Measurements from ENCODE around the gene PTPRA. TPM values are rescaled to one million over a fixed set of nuclear protein-coding genes. Genes with fewer than 3 reads are reported as not detected.
"Not testable (repeated sequence)": the region's sequence is repeated elsewhere in the genome, so short reads cannot be mapped to it uniquely, and the experiment has no call there.

Gene PTPRA
- total RNA-seq, 2 donors from 2014 or later = 36.7 to 42.7 TPM

DNA sequence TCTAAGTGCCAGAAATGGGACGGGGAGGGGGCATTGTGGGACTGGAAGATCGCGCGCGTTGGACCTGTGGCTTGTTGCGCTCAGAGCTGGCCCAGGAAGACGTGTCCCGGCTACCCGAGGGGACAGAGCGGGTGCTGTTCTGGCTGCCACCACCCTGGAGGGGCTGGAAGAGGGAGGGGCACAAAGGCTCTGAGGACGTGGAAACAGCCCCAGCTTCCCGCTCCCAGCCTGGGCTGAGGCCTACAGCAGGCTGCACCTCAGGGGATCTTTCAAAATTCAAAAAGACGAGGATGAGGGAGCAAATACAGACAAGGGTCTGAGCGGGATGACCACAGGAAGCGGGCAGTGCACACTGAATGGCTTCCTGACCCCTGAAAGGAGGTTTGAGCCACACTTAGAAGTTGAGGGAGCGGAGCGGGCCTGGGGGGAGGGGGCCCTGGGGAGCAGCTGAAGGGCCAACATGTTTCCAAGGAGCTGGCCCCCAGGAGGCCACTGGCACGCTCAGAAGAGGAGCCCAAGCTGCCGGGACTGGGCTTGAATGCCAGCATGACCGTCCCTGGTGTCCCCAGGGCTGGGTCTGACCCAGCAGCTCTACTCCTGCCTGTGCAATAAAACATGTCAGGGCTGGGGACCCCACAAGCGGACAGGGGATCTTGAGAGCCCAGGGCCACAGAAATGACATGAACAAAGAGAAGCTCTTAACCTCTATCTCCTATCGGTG, 199.4 kb downstream of the PTPRA start:
- peak overlapping the region; percentile 71 for H3K4me3 ChIP-seq
- no peaks in the 10 kb centered on the region for H3K36me3 ChIP-seq
- H3K4me1 ChIP-seq (ENCODE audit: control insufficient read depth in 1 of 2, low read depth in 2 of 2) = peaks cover 7 to 8% of the 10 kb centered on the region in 2 donors
- peaks cover 6% of the 10 kb centered on the region for H3K27me3 ChIP-seq (replicated peaks; ENCODE audit: insufficient read depth)
- TF ChIP-seq, protein P1, sequence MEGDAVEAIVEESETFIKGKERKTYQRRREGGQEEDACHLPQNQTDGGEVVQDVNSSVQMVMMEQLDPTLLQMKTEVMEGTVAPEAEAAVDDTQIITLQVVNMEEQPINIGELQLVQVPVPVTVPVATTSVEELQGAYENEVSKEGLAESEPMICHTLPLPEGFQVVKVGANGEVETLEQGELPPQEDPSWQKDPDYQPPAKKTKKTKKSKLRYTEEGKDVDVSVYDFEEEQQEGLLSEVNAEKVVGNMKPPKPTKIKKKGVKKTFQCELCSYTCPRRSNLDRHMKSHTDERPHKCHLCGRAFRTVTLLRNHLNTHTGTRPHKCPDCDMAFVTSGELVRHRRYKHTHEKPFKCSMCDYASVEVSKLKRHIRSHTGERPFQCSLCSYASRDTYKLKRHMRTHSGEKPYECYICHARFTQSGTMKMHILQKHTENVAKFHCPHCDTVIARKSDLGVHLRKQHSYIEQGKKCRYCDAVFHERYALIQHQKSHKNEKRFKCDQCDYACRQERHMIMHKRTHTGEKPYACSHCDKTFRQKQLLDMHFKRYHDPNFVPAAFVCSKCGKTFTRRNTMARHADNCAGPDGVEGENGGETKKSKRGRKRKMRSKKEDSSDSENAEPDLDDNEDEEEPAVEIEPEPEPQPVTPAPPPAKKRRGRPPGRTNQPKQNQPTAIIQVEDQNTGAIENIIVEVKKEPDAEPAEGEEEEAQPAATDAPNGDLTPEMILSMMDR (IDR thresholded peaks at IDR 0.05) = no peak
- no peak overlapping the region for H3K27ac ChIP-seq
- DNase-seq (ENCODE audit: low spot score) = no peak
- no peaks in the 10 kb centered on the region for H3K9me3 ChIP-seq
- ATAC-seq (ENCODE audit: insufficient number of reproducible peaks, low FRiP score, low read depth) = no peak

DNA sequence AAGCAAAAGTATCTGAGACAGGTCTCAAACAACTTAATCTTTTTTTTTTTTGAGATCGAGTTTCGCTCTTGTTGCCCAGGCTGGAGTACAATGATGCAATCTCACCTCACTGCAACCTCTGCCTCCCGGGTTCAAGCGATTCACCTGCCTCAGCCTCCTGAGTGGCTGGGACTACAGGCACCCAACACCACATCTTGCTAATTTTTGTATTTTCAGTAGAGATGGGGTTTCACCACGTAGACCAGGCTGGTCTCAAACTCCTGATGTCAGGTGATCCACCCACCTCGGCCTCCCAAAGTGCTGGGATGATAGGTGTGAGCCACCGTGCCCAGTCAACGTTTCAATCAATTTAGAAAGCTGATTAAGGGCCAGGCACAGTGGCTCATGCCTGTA, 200.0 kb downstream of the PTPRA start:
- DNase-seq (ENCODE audit: low spot score); ATAC-seq (ENCODE audit: insufficient number of reproducible peaks, low FRiP score, low read depth); H3K27ac ChIP-seq; H3K9me3 ChIP-seq; H3K36me3 ChIP-seq; H3K4me3 ChIP-seq; H3K4me1 ChIP-seq (ENCODE audit: control insufficient read depth in 1 of 2, low read depth in 2 of 2); H3K27me3 ChIP-seq (replicated peaks; ENCODE audit: insufficient read depth): not testable (repeated sequence)

DNA sequence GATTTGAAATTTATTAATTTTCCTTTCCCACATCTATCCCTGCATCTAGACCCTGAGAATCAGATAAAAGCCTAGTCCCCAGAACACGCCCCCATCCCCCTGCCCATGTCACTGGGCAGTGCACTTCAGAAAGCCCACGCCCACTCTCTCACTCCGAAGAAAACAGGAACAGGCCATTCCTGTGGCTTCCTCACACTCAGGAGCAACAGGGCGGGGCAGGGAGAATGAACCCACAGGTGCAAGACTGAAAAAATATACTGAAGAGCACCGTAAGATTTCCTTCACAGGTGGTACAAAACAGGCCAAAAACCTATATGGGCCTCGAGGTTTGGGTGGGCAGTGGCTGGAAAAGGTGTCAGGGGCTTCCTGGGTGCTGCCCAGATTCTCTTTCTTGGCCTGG, 201.5 kb downstream of the PTPRA start:
- DNase-seq (ENCODE audit: low spot score) (no peak), ATAC-seq (ENCODE audit: insufficient number of reproducible peaks, low FRiP score, low read depth) (no peak)
- Histone ChIP-seq H3K27ac (no peak overlapping the region), H3K4me1 (ENCODE audit: control insufficient read depth in 1 of 2, low read depth in 2 of 2) (peaks cover 7 to 8% of the 10 kb centered on the region in 2 donors), H3K36me3 (no peaks in the 10 kb centered on the region), H3K4me3 (no peak overlapping the region), H3K9me3 (no peaks in the 10 kb centered on the region), H3K27me3 (replicated peaks; ENCODE audit: insufficient read depth) (peaks cover 6% of the 10 kb centered on the region)
- TF ChIP-seq, protein P1 (IDR thresholded peaks at IDR 0.05) = no peak

DNA sequence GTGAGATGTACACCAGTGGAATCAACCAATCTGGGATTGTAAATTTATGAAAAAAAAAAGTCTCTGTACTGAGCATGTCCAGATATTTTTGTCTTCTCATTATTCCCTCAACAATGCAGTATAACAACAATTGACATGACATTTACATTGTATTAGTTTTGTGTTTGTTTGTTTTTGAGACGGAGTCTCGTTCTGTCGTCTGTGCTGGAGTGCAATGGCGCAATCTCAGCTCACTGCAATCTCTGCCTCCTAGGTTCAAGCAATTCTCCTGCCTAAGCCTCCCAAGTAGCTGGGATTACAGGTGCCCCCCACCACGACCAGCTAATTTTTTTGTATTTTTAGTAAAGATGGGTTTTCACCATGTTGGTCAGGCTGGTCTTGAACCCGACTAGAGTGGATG, 202.0 kb downstream of the PTPRA start:
- not testable (repeated sequence) for H3K4me1 ChIP-seq (ENCODE audit: control insufficient read depth in 1 of 2, low read depth in 2 of 2); ATAC-seq (ENCODE audit: insufficient number of reproducible peaks, low FRiP score, low read depth); H3K36me3 ChIP-seq; DNase-seq (ENCODE audit: low spot score); H3K27ac ChIP-seq; H3K27me3 ChIP-seq (replicated peaks; ENCODE audit: insufficient read depth); H3K9me3 ChIP-seq; H3K4me3 ChIP-seq

DNA sequence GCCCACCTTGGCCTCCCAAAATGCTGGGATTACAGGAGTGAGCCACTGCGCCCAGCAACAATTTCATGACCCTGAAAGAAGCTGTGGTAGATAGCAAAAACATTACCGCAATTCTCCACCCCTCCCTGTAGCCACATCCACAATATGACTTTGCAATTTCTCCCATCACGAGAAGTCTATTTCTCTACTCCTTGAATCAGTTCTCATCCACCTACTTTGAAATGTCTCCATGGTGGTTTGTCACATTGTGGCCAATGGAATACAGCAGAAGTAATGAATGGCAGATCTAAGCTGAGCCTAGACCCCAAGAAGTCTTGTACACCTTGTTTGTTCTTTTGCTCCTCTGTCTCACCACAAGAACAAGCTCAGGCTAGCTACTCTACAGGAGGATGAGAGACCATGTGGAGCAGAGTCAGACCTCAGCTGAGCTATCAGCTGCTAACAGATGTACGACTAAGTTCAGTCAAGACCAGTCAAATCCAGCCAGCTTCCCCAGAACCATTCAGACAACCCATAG, 204.4 kb downstream of the PTPRA start:
- H3K9me3 ChIP-seq = no peaks in the 10 kb centered on the region
- ATAC-seq (ENCODE audit: insufficient number of reproducible peaks, low FRiP score, low read depth) = no peak
- no peaks in the 10 kb centered on the region for H3K36me3 ChIP-seq
- no peak for DNase-seq (ENCODE audit: low spot score)
- peaks cover 3 to 18% of the 10 kb centered on the region in 2 donors for H3K4me1 ChIP-seq (ENCODE audit: control insufficient read depth in 1 of 2, low read depth in 2 of 2)
- H3K4me3 ChIP-seq = no peak overlapping the region
- no peak overlapping the region for H3K27ac ChIP-seq
- TF ChIP-seq, protein P1 (IDR thresholded peaks at IDR 0.05) = no peak
- peaks cover 4% of the 10 kb centered on the region for H3K27me3 ChIP-seq (replicated peaks; ENCODE audit: insufficient read depth)

DNA sequence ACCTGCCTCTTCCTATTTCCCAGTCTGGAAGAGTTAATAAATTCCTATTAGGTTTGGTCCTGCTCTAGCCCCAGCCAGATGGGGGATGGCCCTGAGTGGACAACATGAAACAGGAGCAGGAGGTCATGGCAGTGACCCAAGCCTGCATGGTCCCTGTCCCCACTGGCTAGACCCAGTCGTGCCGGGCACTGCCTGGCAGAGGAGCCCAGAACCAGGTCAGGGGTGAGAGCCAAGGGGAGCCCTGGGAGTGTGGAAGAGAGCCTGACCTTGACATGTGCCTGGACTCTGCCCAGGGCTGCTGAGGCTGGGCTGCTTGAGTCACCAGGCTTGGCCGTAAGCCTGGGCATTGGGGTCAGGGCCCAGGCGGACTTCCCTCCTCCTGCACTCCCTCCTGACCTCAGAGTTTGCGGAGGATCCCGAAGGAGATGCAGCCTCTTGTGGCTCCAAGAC, 207.7 kb downstream of the PTPRA start:
- ATAC-seq (ENCODE audit: insufficient number of reproducible peaks, low FRiP score, low read depth) = no peak
- Histone ChIP-seq H3K4me3 (no peak overlapping the region), H3K9me3 (no peaks in the 10 kb centered on the region), H3K27ac (no peak overlapping the region), H3K27me3 (replicated peaks; ENCODE audit: insufficient read depth) (peaks cover 12% of the 10 kb centered on the region), H3K36me3 (no peaks in the 10 kb centered on the region), H3K4me1 (ENCODE audit: control insufficient read depth in 1 of 2, low read depth in 2 of 2) (peaks cover 3 to 27% of the 10 kb centered on the region in 2 donors)
- DNase-seq (ENCODE audit: low spot score) = no peak
- TF ChIP-seq, protein P1 (IDR thresholded peaks at IDR 0.05) = no peak

All from thoracic aorta (tissue), 2 donors.